ENCODE measurements around the gene RALGAPA2. TPM values are rescaled to one million over a fixed set of nuclear protein-coding genes. Genes with fewer than 3 reads are reported as not detected.

RALGAPA2 gene
- total RNA-seq, 4 donors from 2014 or later: 20.5 to 42.9 (median 29.6) TPM

- no peaks in the 10 kb centered on the region for H3K4me1 ChIP-seq
- TF ChIP-seq, protein P1, sequence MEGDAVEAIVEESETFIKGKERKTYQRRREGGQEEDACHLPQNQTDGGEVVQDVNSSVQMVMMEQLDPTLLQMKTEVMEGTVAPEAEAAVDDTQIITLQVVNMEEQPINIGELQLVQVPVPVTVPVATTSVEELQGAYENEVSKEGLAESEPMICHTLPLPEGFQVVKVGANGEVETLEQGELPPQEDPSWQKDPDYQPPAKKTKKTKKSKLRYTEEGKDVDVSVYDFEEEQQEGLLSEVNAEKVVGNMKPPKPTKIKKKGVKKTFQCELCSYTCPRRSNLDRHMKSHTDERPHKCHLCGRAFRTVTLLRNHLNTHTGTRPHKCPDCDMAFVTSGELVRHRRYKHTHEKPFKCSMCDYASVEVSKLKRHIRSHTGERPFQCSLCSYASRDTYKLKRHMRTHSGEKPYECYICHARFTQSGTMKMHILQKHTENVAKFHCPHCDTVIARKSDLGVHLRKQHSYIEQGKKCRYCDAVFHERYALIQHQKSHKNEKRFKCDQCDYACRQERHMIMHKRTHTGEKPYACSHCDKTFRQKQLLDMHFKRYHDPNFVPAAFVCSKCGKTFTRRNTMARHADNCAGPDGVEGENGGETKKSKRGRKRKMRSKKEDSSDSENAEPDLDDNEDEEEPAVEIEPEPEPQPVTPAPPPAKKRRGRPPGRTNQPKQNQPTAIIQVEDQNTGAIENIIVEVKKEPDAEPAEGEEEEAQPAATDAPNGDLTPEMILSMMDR (IDR thresholded peaks at IDR 0.05): no peak
- no peak for TF ChIP-seq POLR2A (IDR thresholded peaks at IDR 0.05)
- no peak for TF ChIP-seq EP300 (IDR thresholded peaks at IDR 0.05)
- H3K9me3 ChIP-seq: no peaks in the 10 kb centered on the region
- 92 to 94% methylated on average over 4 of the region's 4 CpGs for WGBS, 2 donors
- DNase-seq (ENCODE audit: low spot score in 2 of 2): no peak
- no peak overlapping the region for H3K4me3 ChIP-seq
- H3K36me3 ChIP-seq: peaks cover 0 to 5% (median 0%) of the 10 kb centered on the region in 3 donors
- no peak overlapping the region for H3K27ac ChIP-seq
- no peaks in the 10 kb centered on the region for H3K27me3 ChIP-seq
Observed at GRCh38 chr20:20649945-20650344, 62.5 kb downstream of the RALGAPA2 start.

- TF ChIP-seq EP300 (IDR thresholded peaks at IDR 0.05): no peak
- TF ChIP-seq POLR2A (IDR thresholded peaks at IDR 0.05): no peak
- no peak overlapping the region for H3K4me3 ChIP-seq
- H3K9me3 ChIP-seq: no peaks in the 10 kb centered on the region
- no peak overlapping the region for H3K27ac ChIP-seq
- no peaks in the 10 kb centered on the region for H3K4me1 ChIP-seq
- DNase-seq (ENCODE audit: low spot score in 2 of 2): no peak
- H3K27me3 ChIP-seq: no peaks in the 10 kb centered on the region
- peaks cover 0 to 19% (median 0%) of the 10 kb centered on the region in 3 donors for H3K36me3 ChIP-seq
- 74 to 91% methylated on average over 3 of the region's 3 CpGs for WGBS, 2 donors
Observed at GRCh38 chr20:20643927-20644326, 68.5 kb downstream of the RALGAPA2 start.

DNA sequence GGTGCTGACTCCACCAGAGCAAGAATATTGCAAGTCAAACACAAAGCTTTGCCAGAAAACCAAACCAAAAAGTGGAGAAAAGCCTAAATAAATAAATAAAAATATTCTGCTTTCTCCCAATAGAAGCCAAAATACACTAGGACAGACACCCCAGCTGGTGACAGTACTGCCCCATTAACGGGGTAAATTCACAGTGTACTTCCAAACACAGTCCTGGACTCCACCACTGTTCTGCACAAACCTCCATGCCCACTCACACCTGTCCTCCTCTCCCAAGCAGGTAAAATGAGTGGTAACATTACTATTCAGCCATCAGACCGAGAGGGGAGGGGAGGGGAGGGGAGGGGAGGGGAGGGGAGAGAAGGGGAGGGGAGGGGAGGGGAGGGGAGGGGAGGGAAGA is 70.7 kb downstream of the RALGAPA2 start:
- H3K27me3 ChIP-seq: no peaks in the 10 kb centered on the region
- no peak for TF ChIP-seq EP300 (IDR thresholded peaks at IDR 0.05)
- TF ChIP-seq POLR2A (IDR thresholded peaks at IDR 0.05): no peak
- TF ChIP-seq, protein P1 (IDR thresholded peaks at IDR 0.05): no peak
- H3K27ac ChIP-seq: no peak overlapping the region
- no peaks in the 10 kb centered on the region for H3K4me1 ChIP-seq
- no peak for DNase-seq (ENCODE audit: low spot score in 2 of 2)
- H3K9me3 ChIP-seq: no peaks in the 10 kb centered on the region
- H3K4me3 ChIP-seq: no peak overlapping the region
- H3K36me3 ChIP-seq: peaks cover 0 to 27% (median 0%) of the 10 kb centered on the region in 3 donors
- WGBS, 2 donors: 79 to 91% methylated on average over 2 of the region's 2 CpGs

- TF ChIP-seq, protein P1 (IDR thresholded peaks at IDR 0.05): no peak
- no peak overlapping the region for H3K27ac ChIP-seq
- H3K36me3 ChIP-seq: peaks cover 0 to 42% (median 9%) of the 10 kb centered on the region in 3 donors
- 47 to 65% methylated on average over 2 of the region's 2 CpGs for WGBS, 2 donors
- no peaks in the 10 kb centered on the region for H3K9me3 ChIP-seq
- no peaks in the 10 kb centered on the region for H3K4me1 ChIP-seq
- no peak for DNase-seq (ENCODE audit: low spot score in 2 of 2)
- H3K27me3 ChIP-seq: no peaks in the 10 kb centered on the region
- no peak overlapping the region for H3K4me3 ChIP-seq
Observed at GRCh38 chr20:20638878-20639277, 73.6 kb downstream of the RALGAPA2 start.

GRCh38 chr20:20637998-20638725 is 74.3 kb downstream of the RALGAPA2 start:
- TF ChIP-seq, protein P1 (IDR thresholded peaks at IDR 0.05): no peak
- TF ChIP-seq EP300 (IDR thresholded peaks at IDR 0.05): no peak
- no peak for TF ChIP-seq POLR2A (IDR thresholded peaks at IDR 0.05)

More at GRCh38 chr20:20637998-20638725, 74.3 kb downstream of the RALGAPA2 start:
- H3K4me1 ChIP-seq: no peaks in the 10 kb centered on the region
- H3K36me3 ChIP-seq: peaks cover 0 to 42% (median 9%) of the 10 kb centered on the region in 3 donors
- no peaks in the 10 kb centered on the region for H3K27me3 ChIP-seq
- no peak overlapping the region for H3K4me3 ChIP-seq
- 93 to 94% methylated on average over 7 of the region's 7 CpGs for WGBS, 2 donors
- no peaks in the 10 kb centered on the region for H3K9me3 ChIP-seq
- H3K27ac ChIP-seq: no peak overlapping the region
- DNase-seq (ENCODE audit: low spot score in 2 of 2): no peak

Measured in tibial nerve (tissue), 4 donors.